ENCODE measurements around the gene DDR2. TPM values are rescaled to one million over a fixed set of nuclear protein-coding genes. Genes with fewer than 3 reads are reported as not detected.
A peak's percentile ranks its signal among the peaks of the same experiment; 100 is the strongest.

DDR2 gene
- total RNA-seq, 1 experiment from 2014 or later, result 32.3 TPM

- peak; percentile 44 for DNase-seq (ENCODE audit: low read depth)
Measured at GRCh38 chr1:162629651-162630050, 2.6 kb upstream of the DDR2 start.

- peak; percentile 27 for DNase-seq (ENCODE audit: low read depth)
Measured at GRCh38 chr1:162631546-162632191, 595 bp upstream of the DDR2 start.

- DNase-seq (ENCODE audit: low read depth), result peak; percentile 52
Measured at GRCh38 chr1:162632698-162633080, 425 bp downstream of the DDR2 start.

- DNase-seq (ENCODE audit: low read depth), result peak; percentile 63
Measured at GRCh38 chr1:162633081-162633762, 958 bp downstream of the DDR2 start.

- DNase-seq (ENCODE audit: low read depth), result no peak
Measured at GRCh38 chr1:162635418-162635817, 3.2 kb downstream of the DDR2 start.

- DNase-seq (ENCODE audit: low read depth), result no peak
Measured at GRCh38 chr1:162639718-162640117, 7.5 kb downstream of the DDR2 start.

- DNase-seq (ENCODE audit: low read depth), result no peak
Measured at GRCh38 chr1:162641114-162641513, 8.8 kb downstream of the DDR2 start.

- no peak for DNase-seq (ENCODE audit: low read depth)
Measured at GRCh38 chr1:162644986-162645314, 12.7 kb downstream of the DDR2 start.

- DNase-seq (ENCODE audit: low read depth), result no peak
Measured at GRCh38 chr1:162645666-162646065, 13.4 kb downstream of the DDR2 start.

GRCh38 chr1:162649583-162649982 is 17.3 kb downstream of the DDR2 start:
- no peak for DNase-seq (ENCODE audit: low read depth)

GRCh38 chr1:162654915-162655620 is 22.8 kb downstream of the DDR2 start:
- no peak for DNase-seq (ENCODE audit: low read depth)

GRCh38 chr1:162656266-162656665 is 24.0 kb downstream of the DDR2 start:
- DNase-seq (ENCODE audit: low read depth), result no peak

- peak; percentile 53 for DNase-seq (ENCODE audit: low read depth)
Measured at GRCh38 chr1:162660574-162660973, 28.3 kb downstream of the DDR2 start.

GRCh38 chr1:162661336-162661735 is 29.1 kb downstream of the DDR2 start:
- no peak for DNase-seq (ENCODE audit: low read depth)

GRCh38 chr1:162662013-162662412 is 29.7 kb downstream of the DDR2 start:
- no peak for DNase-seq (ENCODE audit: low read depth)

GRCh38 chr1:162663086-162663485 is 30.8 kb downstream of the DDR2 start:
- DNase-seq (ENCODE audit: low read depth), result peak; percentile 44

GRCh38 chr1:162663589-162664106 is 31.4 kb downstream of the DDR2 start:
- DNase-seq (ENCODE audit: low read depth), result peak; percentile 84

GRCh38 chr1:162666006-162666645 is 33.9 kb downstream of the DDR2 start:
- peak; percentile 25 for DNase-seq (ENCODE audit: low read depth)

- DNase-seq (ENCODE audit: low read depth), result no peak
Measured at GRCh38 chr1:162667381-162668080, 35.3 kb downstream of the DDR2 start.

GRCh38 chr1:162670928-162671663 is 38.8 kb downstream of the DDR2 start:
- DNase-seq (ENCODE audit: low read depth), result peak; percentile 89

Measured in M059J (cell line).